GDM1 (cell line): Measurements from ENCODE around the gene CARD10.

Source experiments
- DNase-seq: peaks from one replicate; lab custom pipeline; 2025; lab: John Stamatoyannopoulos, UW

Gene CARD10

DNA sequence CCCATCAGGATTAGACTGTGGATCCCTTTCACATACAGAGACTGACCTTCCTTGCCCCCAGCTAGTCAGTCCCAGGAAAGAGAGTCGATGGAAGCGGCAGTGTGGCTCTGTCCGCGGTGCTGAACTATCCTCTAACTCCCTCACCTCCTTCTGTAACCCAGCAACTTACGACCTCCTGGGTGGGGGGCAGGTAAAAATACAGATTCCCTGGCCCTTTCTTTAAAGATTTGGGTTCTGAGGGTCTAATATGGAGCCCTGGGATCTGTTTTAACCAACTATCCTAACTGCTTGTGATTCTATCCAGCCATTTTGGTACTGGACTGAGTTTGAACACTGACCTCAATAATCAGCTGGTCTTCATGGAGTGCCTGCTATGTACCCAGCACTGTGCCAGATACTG, 56.2 kb downstream of the CARD10 start:
- no peak for DNase-seq

DNA sequence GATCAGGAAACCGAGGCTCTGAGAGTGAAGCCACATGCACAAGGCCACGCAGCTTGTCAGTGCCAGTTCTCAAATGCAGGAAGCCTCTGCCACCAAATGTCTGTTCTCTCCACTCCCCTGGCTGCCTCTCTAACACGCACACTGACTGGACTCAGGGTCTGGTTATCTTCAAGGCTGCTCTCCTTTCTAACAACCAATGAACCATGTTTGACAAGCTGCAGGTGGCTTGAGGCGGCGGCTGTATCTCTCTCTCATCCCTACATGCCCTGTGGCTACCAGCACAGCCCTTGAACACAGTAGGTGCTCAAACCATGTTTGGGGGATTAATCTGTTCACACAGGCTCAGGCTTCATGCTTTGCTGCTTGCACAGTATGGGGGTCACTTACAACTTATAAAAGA, 56.8 kb downstream of the CARD10 start:
- DNase-seq = no peak

DNA sequence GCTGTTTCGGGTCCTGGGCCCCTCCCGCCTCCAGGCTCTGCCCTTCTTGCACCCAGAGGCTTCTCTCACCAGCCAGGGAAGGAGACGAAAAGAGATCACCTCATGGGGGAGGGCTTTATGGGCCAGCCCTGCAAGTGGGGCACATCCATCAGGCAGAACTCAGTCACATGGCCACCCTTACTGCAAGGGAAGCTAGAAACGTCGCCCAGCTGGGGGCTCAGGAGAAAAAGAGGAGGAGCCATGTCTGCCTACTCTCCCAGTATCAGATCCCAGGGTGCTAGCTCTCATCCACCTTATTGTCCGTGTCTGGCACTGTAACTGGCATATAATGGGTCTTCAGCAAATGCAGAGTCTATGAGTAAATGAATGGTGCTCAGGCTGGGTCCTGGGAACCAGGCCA, 57.3 kb downstream of the CARD10 start:
- DNase-seq = no peak

DNA sequence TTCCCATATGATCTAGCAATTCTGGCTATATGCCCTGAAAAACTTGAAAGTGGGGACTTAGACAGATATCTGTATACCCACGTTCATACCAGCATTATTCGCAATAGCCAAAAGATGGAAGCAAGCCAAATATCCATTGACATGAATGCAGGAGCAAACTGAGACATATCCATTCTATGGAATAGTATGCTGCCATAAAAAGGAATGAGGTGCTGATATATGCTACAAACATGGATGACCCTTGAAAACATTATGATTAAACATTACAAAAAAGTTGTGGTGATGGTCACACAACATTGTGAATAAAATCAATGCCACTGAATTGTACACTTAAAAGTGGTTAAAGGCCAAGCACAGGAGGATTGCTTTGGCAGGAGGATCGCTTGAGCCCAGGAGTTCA, 58.5 kb downstream of the CARD10 start:
- no peak for DNase-seq

DNA sequence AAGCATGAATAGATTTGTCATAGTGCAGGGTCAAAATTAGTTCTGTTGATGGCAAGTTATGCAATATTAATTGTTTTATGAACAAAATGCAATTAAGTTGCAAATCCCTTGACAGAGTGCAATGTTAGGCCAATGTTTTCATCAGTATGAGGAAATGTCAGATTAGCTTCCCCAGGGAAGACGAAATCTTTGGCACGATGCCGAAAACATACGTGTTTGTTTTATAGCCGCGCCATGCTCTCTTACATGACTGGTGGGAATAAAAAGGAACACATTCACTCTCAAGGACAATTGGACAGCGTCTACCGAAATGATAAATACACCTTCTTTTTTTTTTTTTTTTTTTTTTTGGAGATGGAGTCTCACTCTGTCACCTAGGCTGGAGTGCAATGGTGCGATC, 60.0 kb downstream of the CARD10 start:
- DNase-seq = no peak

DNA sequence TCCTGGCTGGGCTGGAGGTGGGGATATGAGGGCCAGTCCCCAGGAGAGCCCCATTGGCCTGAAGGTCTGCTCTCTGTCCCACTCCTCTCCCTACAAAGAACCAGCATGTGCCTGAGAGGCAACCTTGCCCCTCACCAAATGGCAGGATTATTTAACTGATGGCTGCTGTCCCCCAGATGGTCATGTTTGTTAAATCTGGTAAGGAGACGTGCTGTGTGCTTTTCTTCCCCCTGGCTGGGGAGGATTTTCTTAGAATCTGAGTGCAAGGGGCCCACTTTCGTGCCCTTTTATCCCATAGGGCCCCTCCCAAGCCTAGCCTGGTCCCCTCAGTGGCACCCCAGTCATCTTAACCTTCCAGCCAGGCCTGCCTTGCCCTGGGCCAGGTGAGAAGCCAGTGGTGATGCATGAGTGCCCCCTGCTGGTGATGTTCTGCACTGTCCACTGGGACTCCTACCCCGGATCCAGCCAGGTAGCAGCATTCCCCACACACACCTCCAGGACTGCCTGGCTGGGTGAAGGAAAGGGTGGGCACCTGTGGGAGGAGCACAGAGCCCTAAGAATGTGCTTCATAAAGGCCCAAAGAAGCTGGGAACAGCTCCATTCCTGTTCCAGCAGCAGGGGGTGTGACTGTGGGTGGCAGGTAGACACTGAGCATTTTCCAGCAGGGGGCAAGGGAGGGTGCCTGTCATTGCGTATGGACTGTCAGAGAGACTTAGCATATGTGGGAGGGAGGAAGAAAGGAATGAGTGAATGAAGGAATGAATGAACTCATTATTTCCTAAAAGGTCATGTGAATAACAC, 61.9 kb downstream of the CARD10 start:
- no peak for DNase-seq

DNA sequence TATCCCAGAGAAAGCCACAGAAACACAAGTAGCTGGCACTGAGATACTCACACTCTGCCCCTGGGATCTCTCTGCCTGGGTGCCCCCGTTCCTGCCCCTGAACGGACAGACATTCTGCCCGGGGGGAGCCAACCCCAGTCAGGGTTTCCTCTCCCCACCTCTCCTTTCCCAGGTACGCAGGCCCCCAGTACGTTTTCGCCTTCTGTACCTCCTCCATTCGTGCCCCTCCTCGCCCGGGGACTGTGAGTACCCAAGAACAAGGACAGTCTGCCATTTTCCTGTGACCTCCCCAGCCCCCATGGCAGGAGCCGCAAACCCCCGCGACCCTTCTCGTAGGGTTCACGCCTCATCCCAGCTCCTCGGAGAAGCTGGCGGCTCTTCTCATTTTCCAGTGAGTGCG, 62.9 kb downstream of the CARD10 start:
- no peak for DNase-seq

DNA sequence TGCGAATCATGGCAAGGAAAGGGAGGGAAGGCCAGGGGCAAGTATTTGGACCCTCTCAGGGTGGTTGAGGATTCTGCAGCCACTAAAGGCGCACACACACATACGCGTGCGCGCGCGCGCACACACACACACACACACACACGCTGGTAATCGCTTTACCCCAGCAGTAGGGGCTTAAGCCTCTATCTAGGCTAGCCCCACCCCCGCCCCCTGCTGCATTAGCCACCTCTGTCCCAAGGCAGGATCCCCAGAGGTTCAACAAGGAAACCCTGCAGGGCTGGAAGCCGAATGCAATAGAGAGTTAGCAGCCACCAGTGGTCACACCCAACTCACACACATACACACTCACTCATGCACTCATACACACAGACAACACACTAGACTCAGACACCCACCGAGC, 63.3 kb downstream of the CARD10 start:
- DNase-seq = no peak

DNA sequence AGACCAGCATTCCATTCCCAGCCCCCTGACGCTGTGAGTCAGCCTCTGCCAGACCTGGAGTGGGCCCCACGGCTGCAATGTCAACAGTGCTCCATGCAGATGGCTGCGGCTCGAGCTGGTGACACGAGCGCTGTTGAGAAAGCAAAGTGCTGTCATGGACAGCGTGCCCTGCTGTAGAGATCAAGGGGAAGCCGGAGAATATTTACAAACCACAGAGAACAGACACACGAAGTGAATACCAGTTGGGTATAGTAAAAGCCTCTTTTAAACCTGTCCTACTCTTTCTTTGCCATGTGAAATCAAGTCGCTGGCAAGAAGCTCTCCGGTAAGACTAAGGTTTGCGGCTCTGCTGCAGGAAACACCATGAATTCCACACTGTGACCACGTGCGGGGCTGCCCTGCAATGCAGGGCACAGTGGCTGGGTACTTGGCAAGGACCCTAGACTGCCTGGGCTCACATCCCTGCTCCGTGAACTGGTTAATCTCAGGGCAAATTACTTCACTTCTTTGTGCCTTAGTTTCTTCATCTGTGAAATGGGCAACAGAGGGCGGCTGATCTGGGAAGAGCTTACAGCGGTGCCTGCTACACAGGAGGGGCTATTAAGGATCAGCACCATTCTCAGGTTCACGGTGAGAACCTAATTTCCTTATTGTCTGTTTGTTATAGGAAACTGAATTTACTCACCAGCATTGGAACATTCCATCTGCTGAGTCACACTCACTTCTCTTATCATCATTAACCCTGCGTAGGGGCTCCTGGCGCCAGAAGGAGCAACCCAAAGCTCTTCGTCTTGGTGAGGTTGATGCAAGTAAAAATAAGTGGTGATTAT, 64.1 kb downstream of the CARD10 start:
- no peak for DNase-seq

DNA sequence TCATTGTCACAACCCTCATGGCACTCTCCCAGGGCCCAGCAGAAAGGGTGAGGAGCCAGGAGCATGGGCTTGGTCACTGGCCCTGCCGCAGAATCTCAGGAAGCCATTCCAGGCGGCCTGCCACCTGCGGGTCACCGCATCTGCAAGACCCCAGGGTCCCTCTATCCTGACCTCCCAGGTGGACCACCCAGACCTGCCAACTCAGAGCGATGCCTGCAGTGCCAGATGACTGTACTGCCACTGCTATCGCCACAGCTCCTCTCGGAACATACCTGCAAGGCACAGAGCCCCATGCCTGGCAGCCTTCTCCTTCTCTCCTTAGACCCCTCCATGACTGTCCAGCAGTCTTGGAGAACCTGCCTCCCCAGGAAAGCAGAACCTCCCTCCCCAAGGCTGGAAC, 65.5 kb downstream of the CARD10 start:
- DNase-seq = no peak

DNA sequence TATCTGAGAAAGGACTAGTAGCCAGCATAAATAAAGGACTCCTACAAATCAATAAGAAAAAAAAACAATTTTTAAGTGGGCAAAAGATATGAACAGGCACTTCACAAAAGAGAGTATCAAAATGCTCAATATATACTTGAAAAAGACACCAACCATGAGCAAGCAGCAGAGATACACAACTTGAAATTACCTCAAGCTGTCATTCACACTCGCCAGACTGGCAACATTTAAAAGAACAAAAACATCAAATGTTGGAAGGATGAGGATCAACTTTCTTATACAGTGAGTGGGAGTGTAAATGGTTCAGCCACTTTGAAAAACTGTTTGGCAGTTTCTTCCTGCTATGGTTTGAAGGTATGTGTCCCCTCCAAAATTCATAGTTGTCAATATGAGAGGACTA, 68.0 kb downstream of the CARD10 start:
- no peak for DNase-seq

DNA sequence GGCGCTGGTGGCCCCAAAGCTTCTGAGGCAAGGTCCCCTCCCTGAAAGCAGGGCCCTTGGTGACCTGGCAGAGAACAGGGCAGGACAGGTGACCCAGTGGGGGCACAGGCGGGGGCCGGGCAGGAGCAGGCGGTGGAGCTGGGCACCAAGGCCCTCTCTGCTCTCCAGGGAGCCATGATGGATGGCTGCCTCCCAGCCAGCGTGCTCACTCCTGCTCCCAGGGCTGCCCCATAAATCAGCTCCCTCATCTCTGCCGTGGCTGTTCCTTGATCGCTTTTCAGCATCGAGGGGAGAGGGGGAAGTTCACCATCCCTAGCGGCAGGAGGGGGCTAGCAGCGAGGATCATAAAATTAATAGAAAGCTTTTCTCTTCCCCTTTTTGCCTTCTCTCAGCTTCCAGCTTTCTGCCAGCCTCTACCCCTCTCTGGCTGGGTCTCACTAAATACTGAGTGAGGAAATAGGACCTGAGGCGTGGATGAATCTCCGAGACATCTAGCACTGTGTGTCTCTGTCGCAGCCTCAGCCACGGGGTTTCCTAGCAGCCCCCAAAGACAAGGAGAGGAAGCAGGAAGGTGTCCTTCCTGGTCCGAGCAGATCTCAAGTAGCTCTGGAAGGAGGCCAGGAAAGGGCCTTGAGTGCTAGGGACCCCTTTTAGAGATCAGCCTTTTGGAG, 69.7 kb downstream of the CARD10 start:
- no peak for DNase-seq

DNA sequence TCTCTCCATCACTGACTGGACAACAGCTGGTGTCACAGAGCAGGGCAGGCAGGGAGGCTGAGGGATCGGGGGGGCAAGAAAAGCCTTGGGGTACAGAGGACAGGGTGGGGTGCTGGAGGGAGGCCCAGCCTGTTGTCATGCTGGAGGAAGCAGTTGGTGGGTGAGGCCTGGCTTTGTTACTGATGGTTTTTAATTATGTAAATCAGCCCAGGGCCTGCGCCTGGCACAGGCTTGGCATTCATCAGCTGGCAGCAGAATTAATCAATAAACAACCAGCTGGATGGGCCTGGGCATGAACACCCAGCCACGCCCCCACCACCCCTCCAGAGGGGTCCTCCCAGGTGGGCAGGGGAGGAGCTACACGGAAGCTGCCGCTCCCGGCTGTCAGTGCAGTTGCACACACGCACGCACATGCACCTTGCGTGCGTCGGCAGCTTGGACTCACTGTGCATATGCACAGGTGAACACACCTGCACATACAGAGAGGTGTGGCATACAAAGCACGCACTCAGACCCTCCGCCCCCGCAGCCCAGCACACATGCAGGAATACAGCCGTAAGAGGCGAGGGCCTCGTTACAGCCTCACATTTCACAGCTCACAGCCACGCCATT, 70.6 kb downstream of the CARD10 start:
- no peak for DNase-seq

DNA sequence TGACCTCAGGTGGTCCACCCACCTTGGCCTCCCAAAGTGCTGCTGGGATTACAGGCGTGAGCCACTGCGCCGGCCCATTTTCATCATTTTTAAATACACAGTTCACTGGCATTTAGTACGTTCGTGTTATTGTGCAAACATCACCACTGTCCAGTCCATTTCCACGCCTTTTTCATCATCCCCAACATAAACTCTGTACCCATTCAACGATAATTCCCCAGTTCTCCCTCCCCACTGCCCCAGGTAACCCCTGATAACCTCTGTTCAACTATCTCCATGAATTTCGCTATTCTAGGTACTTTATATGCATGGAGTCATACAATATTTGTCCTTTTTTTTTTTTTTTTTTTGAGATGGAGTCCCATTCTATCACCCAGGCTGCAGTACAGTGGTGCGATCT, 73.7 kb downstream of the CARD10 start:
- no peak for DNase-seq

DNA sequence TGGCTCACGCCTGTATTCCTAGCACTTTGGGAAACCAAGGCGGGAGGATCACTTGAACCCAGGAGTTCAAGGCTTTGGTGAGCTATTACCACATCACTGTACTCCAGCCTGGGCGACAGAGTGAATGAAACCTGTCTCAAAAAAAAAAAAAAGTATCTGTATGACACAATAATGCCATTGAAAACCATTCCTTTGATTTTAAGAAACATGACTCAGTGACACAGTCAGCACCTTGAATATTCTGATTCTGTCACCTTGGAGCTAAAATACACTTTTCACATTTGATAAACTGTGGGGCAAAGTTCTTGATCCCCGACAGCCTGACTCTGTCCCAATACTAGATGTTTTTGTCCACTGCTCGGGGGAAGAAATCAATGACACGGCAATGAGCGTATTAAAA, 75.2 kb downstream of the CARD10 start:
- no peak for DNase-seq

DNA sequence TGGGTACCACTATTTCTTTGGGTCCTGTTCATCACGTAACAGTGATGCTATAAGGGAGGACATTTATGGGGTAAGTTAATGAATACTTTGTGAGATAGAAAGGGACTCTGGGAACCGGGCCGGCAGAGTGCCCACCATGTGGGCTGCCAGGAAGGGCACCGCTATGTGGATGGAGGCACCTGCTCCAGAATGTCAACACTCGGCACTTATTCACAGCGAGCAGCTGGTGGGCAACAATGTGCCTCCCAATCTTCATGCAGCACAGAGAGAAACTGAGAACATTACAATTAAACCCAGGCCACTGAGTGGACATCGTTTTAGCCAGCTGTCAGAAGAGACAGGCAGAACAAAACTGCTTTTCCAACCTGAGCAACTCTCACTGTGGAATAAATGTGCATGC, 76.1 kb downstream of the CARD10 start:
- no peak for DNase-seq

DNA sequence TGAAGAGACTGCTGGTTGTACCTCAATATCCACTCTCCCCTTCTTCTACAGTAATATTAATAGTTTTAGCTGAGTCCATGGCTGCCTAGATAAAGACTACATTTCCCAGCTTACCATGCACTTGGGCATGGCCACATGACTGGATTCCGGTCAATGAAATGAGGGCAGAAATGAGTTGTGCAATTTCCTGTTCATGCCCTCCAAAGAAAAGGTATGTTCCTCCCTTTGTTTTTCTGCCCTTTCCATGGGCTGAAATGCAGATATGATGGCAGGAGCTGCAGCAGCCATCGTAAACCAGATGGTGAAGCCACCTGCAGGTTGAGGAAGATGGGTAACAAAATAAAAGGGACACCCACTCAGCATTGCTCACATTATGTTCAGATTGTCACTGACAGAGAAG, 76.7 kb downstream of the CARD10 start:
- DNase-seq = no peak

DNA sequence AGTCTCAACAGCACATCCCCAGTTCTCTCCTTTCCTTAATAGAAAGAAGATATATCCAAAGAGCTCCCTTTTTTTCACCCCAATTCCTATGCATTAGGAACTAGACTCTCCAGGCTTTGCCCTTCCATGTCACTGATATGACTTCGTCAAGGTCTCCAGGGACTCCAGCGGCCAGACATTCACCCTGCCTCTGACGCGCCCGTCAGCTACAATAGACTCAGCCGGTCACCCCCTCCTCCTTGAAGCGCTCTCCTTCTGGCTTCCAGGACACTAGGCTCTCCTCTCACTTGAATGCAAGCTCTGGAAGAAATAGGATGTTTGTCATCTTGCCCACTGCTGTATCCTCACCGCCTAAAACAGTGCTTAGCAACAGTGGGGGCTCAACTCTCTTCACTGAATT, 77.1 kb downstream of the CARD10 start:
- DNase-seq = no peak

DNA sequence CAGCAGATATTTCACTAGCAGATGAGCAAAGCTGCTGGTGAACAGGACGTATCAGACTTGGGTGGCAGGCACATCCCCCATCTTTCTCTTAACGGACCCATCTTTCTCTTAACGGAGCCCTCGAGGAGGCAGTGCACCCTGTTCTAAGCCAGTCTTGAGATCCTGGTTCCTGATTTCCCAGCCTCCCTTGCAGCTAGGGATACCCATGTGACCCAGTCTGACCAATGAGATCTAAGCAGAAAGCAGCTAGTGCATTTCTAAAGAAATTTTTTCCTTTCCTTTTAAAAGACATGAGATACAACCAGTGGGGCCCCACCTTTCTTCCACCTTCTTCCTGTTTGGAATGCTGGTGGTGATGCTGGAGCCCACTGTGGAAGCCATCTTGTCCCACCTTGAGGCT, 78.3 kb downstream of the CARD10 start:
- no peak for DNase-seq
